ENCODE data around the gene PYGL. TPM values are rescaled to one million over a fixed set of nuclear protein-coding genes. Genes with fewer than 3 reads are reported as not detected.

PYGL gene
- total and polyA plus RNA-seq, 8 donors = 16.2 to 85.4 (median 20.2) TPM

DNA sequence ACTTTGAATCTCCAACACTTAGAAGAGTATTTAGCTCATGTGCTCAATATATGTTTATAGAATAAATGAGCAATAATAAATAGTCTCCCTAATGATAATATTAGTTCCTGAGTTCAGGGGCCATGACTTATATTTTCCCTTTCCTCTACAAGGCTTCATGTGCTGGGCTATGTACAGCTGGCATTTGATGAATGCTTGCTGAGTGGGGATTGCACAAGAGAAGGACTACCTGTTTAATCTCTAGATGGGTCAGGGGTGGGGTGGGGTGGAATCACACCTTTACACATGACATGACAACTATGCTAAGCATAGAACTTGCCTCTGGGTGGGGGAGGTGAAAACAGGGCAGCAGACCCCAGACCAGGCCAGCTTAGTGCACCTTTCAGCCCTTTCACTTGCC lies 80.0 kb downstream of the PYGL start:
- H3K36me3 ChIP-seq = no peaks in the 10 kb centered on the region
- H3K27me3 ChIP-seq = no peaks in the 10 kb centered on the region
- intact Hi-C loops (cut with DNase I) = loop anchor here in 1 of 2 donors (10.0 kb wide), 1 partner anchor 69 kb away; no protein-coding TSS in a partner anchor
- TF ChIP-seq, protein P1, sequence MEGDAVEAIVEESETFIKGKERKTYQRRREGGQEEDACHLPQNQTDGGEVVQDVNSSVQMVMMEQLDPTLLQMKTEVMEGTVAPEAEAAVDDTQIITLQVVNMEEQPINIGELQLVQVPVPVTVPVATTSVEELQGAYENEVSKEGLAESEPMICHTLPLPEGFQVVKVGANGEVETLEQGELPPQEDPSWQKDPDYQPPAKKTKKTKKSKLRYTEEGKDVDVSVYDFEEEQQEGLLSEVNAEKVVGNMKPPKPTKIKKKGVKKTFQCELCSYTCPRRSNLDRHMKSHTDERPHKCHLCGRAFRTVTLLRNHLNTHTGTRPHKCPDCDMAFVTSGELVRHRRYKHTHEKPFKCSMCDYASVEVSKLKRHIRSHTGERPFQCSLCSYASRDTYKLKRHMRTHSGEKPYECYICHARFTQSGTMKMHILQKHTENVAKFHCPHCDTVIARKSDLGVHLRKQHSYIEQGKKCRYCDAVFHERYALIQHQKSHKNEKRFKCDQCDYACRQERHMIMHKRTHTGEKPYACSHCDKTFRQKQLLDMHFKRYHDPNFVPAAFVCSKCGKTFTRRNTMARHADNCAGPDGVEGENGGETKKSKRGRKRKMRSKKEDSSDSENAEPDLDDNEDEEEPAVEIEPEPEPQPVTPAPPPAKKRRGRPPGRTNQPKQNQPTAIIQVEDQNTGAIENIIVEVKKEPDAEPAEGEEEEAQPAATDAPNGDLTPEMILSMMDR (IDR thresholded peaks at IDR 0.05) = no peak
- no peak for ATAC-seq
- no peak for DNase-seq
- no peaks in the 10 kb centered on the region for H3K9me3 ChIP-seq
- no peak overlapping the region for H3K27ac ChIP-seq
- H3K4me1 ChIP-seq = peaks cover 4 to 27% of the 10 kb centered on the region in 2 donors
- no peak overlapping the region for H3K4me3 ChIP-seq

- Histone ChIP-seq H3K27ac (no peak overlapping the region), H3K36me3 (no peaks in the 10 kb centered on the region), H3K4me3 (no peak overlapping the region), H3K4me1 (peaks cover 5 to 28% of the 10 kb centered on the region in 2 donors), H3K27me3 (no peaks in the 10 kb centered on the region), H3K9me3 (no peaks in the 10 kb centered on the region)
- intact Hi-C loops (cut with DNase I) = loop anchor here in 1 of 2 donors (10.0 kb wide), 1 partner anchor 67 kb away; no protein-coding TSS in a partner anchor
- TF ChIP-seq, protein P1 (IDR thresholded peaks at IDR 0.05) = no peak
- no peak for DNase-seq
- ATAC-seq = no peak
Observed at GRCh38 chr14:50862036-50862570, 82.2 kb downstream of the PYGL start.

DNA sequence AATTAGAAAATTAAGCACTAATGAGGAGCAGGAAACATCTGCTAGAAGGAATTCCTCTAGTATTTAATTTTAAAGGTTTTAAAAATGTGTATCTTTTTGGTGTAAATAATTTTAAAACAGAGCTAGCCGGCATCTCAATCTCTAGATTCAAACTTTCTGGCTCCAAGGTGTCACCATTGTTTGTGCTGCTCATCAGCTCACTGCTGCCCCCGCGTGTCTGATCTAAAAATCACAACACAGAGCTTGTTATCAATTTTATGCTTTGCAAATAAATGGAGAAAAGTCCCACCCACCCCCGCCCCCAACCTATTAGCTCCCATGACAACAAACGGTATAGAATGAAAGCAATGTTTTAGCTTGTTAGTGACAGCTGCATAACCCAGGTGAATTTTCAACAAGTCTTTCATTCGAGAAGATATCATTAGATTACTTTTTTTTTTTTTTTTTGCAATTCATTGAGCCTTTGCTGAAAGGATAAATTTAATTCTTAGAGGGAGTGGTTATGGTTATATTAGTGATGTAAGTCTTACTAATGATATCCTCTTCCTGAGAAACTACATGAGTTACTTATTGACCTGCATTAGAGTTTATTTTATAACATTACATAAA lies 83.7 kb downstream of the PYGL start:
- intact Hi-C loops (cut with DNase I) = loop anchor here in 1 of 2 donors (10.0 kb wide), 1 partner anchor 66 kb away; no protein-coding TSS in a partner anchor
- no peaks in the 10 kb centered on the region for H3K9me3 ChIP-seq
- H3K36me3 ChIP-seq = no peaks in the 10 kb centered on the region
- peak overlapping the region; percentile 72 to 73 for H3K27ac ChIP-seq
- H3K4me1 ChIP-seq = peaks cover 5 to 19% of the 10 kb centered on the region in 2 donors
- peak overlapping the region; percentile 52 to 55 for H3K4me3 ChIP-seq
- ATAC-seq (peak; percentile 94), DNase-seq (peak; percentile 70 to 86 (median 80))
- TF ChIP-seq, protein P1 (IDR thresholded peaks at IDR 0.05) = peak; percentile 66 to 76
- no peaks in the 10 kb centered on the region for H3K27me3 ChIP-seq

GRCh38 chr14:50859296-50859624 lies 85.0 kb downstream of the PYGL start:
- no peaks in the 10 kb centered on the region for H3K36me3 ChIP-seq
- no peaks in the 10 kb centered on the region for H3K9me3 ChIP-seq
- intact Hi-C loops (cut with DNase I) = no loop called here
- H3K4me3 ChIP-seq = peak overlapping the region; percentile 52 to 55
- H3K27me3 ChIP-seq = no peaks in the 10 kb centered on the region
- H3K4me1 ChIP-seq = peaks cover 5 to 7% of the 10 kb centered on the region in 2 donors
- TF ChIP-seq, protein P1 (IDR thresholded peaks at IDR 0.05) = no peak
- ATAC-seq (no peak), DNase-seq (no peak)
- no peak overlapping the region for H3K27ac ChIP-seq

GRCh38 chr14:50856660-50857059 lies 87.6 kb downstream of the PYGL start:
- TF ChIP-seq, protein P1 (IDR thresholded peaks at IDR 0.05) = no peak
- Histone ChIP-seq H3K9me3 (no peaks in the 10 kb centered on the region), H3K4me1 (peaks cover 5 to 7% of the 10 kb centered on the region in 2 donors), H3K27ac (no peak overlapping the region), H3K36me3 (no peaks in the 10 kb centered on the region), H3K27me3 (no peaks in the 10 kb centered on the region), H3K4me3 (no peak overlapping the region)
- DNase-seq (no peak), ATAC-seq (no peak)
- intact Hi-C loops (cut with DNase I) = no loop called here

All from left lung (tissue), 10 donors.